H1 (cell line): Measurements from ENCODE around the gene EXD3. TPM values are rescaled to one million over a fixed set of nuclear protein-coding genes. Genes with fewer than 3 reads are reported as not detected.

Source experiments
- CTCF ChIA-PET: fragments of 300-600 bp; sonication (Branson Sonifier 250); formaldehyde crosslinking; loops from one replicate; lab custom pipeline; 2021; ENCODE audit not compliant: partially characterized antibody; lab: Charles Lee
- POLR2A ChIA-PET: fragments of 300-600 bp; sonication (Branson Sonifier 250); formaldehyde crosslinking; loops from one replicate; lab custom pipeline; 2021; ENCODE audit warnings: inconsistent platforms; ENCODE audit not compliant: partially characterized antibody; lab: Charles Lee
- DNase-seq, 2 experiments: peaks; one replicate each; pipeline versions ENCODE4 v3.0.0 to v3.0.0-alpha.2; 2010 to 2022; ENCODE audit warnings: low spot score in 2 of 2, low read depth in 1 of 2, mixed read lengths in 1 of 2
- FAIRE-seq: peaks from 2 replicates; lab custom pipeline; 2011; peaks lifted over from hg19 to GRCh38; lab: Jason Lieb, UNC
- H2AFZ ChIP-seq: 2 replicates; pipeline ENCODE4 v1.8.1; 2012; ENCODE audit warnings: low read length, inconsistent platforms
- H2AK5ac ChIP-seq: 2 replicates; pipeline ENCODE4 v1.6.1; 2013; ENCODE audit warnings: low read depth, low read length
- H2BK120ac ChIP-seq: replicated peaks from 2 replicates; pipeline ENCODE3; 2013; ENCODE audit warnings: low read depth, low read length, inconsistent platforms
- H2BK12ac ChIP-seq: 2 replicates; pipeline ENCODE4 v1.6.1; 2013; ENCODE audit warnings: low read depth, low read length
- H2BK15ac ChIP-seq: 2 replicates; pipeline ENCODE4 v1.6.1; 2013; ENCODE audit warnings: low read length
- H2BK20ac ChIP-seq: 2 replicates; pipeline ENCODE4 v1.6.1; 2013; ENCODE audit warnings: low read length
- H2BK5ac ChIP-seq: 2 replicates; pipeline ENCODE4 v1.6.1; 2013; ENCODE audit warnings: low read depth, low read length
- H3K14ac ChIP-seq: 2 replicates; pipeline ENCODE4 v1.6.1; 2013; ENCODE audit warnings: inconsistent platforms; ENCODE audit not compliant: insufficient read length
- H3K18ac ChIP-seq: 2 replicates; pipeline ENCODE4 v1.6.1; 2013; ENCODE audit warnings: low read length; ENCODE audit errors: extremely low read depth
- H3K23ac ChIP-seq: 2 replicates; pipeline ENCODE4 v1.6.1; 2013; ENCODE audit warnings: inconsistent platforms; ENCODE audit not compliant: insufficient read length
- H3K23me2 ChIP-seq: 2 replicates; pipeline ENCODE4 v1.6.1; 2013; ENCODE audit warnings: low read depth, low read length
- H3K27ac ChIP-seq: 2 replicates; pipeline ENCODE4 v1.6.1; 2011; ENCODE audit warnings: low read depth, low read length, inconsistent platforms
- H3K27me3 ChIP-seq, 4 experiments: replicated peaks in 1 of 4; 1 replicate in 1 of 4; 2 replicates in 3 of 4; pipeline versions ENCODE4 v1.6.1 to v1.8.1; 2011 to 2013; ENCODE audit warnings: low read length in 3 of 4, mild to moderate bottlenecking in 3 of 4, inconsistent platforms in 2 of 4, mixed read lengths in 2 of 4, moderate library complexity in 1 of 4; ENCODE audit not compliant: control insufficient read depth in 3 of 4, insufficient read depth in 3 of 4; ENCODE audit errors: extremely low read depth in 1 of 4
- H3K36me3 ChIP-seq, 4 experiments: 2 replicates each; pipeline versions ENCODE4 v1.6.1 to v1.8.1; 2011 to 2013; ENCODE audit warnings: mild to moderate bottlenecking in 4 of 4, low read length in 3 of 4, moderate library complexity in 2 of 4, control low read depth in 1 of 4, inconsistent platforms in 1 of 4; ENCODE audit not compliant: insufficient read depth in 4 of 4, control insufficient read depth in 2 of 4
- H3K4ac ChIP-seq: replicated peaks from 2 replicates; pipeline ENCODE3; 2013; ENCODE audit warnings: low read length, low read depth, mixed read lengths, inconsistent platforms; ENCODE audit not compliant: insufficient read length
- H3K4me1 ChIP-seq, 4 experiments: replicated peaks in 1 of 4; 1 replicate in 1 of 4; 2 replicates in 3 of 4; pipeline versions ENCODE4 v1.6.1 to v1.8.1; 2011 to 2013; ENCODE audit warnings: low read length in 3 of 4, inconsistent platforms in 2 of 4, mixed read lengths in 1 of 4; ENCODE audit not compliant: insufficient read depth in 4 of 4, control insufficient read depth in 3 of 4
- H3K4me2 ChIP-seq, 2 experiments: 2 replicates each; pipeline versions ENCODE4 v1.6.1 to v1.8.1; 2011 to 2013; ENCODE audit warnings: low read depth in 2 of 2, low read length in 2 of 2, control low read depth in 1 of 2, inconsistent platforms in 1 of 2, mild to moderate bottlenecking in 1 of 2; ENCODE audit not compliant: insufficient read depth in 1 of 2
- H3K4me3 ChIP-seq, 4 experiments: fragments of 200-600, 300-600 bp in 1 of 4; sonication (generic), shearing (Covaris generic), sonication (Bioruptor Twin) in 1 of 4; 2 replicates each; pipeline versions ENCODE4 v1.5.1 to v1.8.1; 2011 to 2016; ENCODE audit warnings: low read length in 4 of 4, low read depth in 3 of 4, control low read depth in 2 of 4, inconsistent platforms in 2 of 4, mild to moderate bottlenecking in 2 of 4, mixed read lengths in 1 of 4, moderate library complexity in 1 of 4; ENCODE audit not compliant: insufficient read depth in 2 of 4; ENCODE audit errors: extremely low read depth in 1 of 4
- H3K56ac ChIP-seq: replicated peaks from 2 replicates; pipeline ENCODE3; 2013; ENCODE audit warnings: low read depth, mild to moderate bottlenecking, mixed read lengths, low read length, inconsistent platforms; ENCODE audit not compliant: insufficient read length
- H3K79me1 ChIP-seq: 2 replicates; pipeline ENCODE4 v1.6.1; 2013; ENCODE audit warnings: low read depth, low read length, control low read depth
- H3K79me2 ChIP-seq, 2 experiments: 2 replicates each; pipeline versions ENCODE4 v1.6.1 to v1.8.1; 2012 to 2013; ENCODE audit warnings: low read length in 2 of 2, mild to moderate bottlenecking in 2 of 2, inconsistent platforms in 1 of 2; ENCODE audit not compliant: insufficient read depth in 2 of 2, control insufficient read depth in 1 of 2
- H3K9ac ChIP-seq, 4 experiments: replicated peaks in 1 of 4; 1 replicate in 1 of 4; 2 replicates in 3 of 4; pipeline versions ENCODE4 v1.6.1 to v1.8.1; 2011 to 2013; ENCODE audit warnings: low read depth in 3 of 4, low read length in 3 of 4, control low read depth in 2 of 4, mild to moderate bottlenecking in 2 of 4, moderate library complexity in 2 of 4, inconsistent platforms in 1 of 4; ENCODE audit errors: extremely low read depth in 1 of 4
- H3K9me3 ChIP-seq, 2 experiments: 2 replicates each; pipeline versions ENCODE4 v1.6.1 to v1.8.1; 2012 to 2013; ENCODE audit warnings: mild to moderate bottlenecking in 2 of 2, moderate library complexity in 2 of 2, control low read depth in 1 of 2, inconsistent platforms in 1 of 2, low read depth in 1 of 2, low read length in 1 of 2, mixed read lengths in 1 of 2; ENCODE audit not compliant: insufficient read depth in 2 of 2
- H4K20me1 ChIP-seq, 2 experiments: replicated peaks in 1 of 2; 2 replicates each; pipeline versions ENCODE3 to v1.8.1; 2011 to 2013; ENCODE audit warnings: inconsistent platforms in 2 of 2, low read length in 2 of 2, mild to moderate bottlenecking in 1 of 2; ENCODE audit not compliant: insufficient read depth in 2 of 2, control insufficient read depth in 1 of 2
- H4K5ac ChIP-seq: 2 replicates; pipeline ENCODE4 v1.6.1; 2013; ENCODE audit warnings: low read length, low read depth, mixed read lengths, inconsistent platforms; ENCODE audit not compliant: insufficient read length
- H4K8ac ChIP-seq: 2 replicates; pipeline ENCODE4 v1.8.0; 2013; ENCODE audit warnings: mild to moderate bottlenecking, moderate library complexity, low read length, inconsistent platforms; ENCODE audit not compliant: insufficient read depth; ENCODE audit errors: extremely low read depth
- H4K91ac ChIP-seq: replicated peaks from 2 replicates; pipeline ENCODE3; 2013; ENCODE audit warnings: low read length, mixed read lengths, inconsistent platforms; ENCODE audit not compliant: insufficient read length
- ASH2L ChIP-seq: fragments of 200-600, 300-600 bp; sonication (generic); IDR thresholded peaks from one replicate; pipeline ENCODE4 v1.7.1; 2017; ENCODE audit warnings: low read length
- BACH1 ChIP-seq: IDR thresholded peaks from 2 replicates; pipeline ENCODE4 v1.6.1; 2012; ENCODE audit warnings: low read length, improper control_type of control experiment
- BRCA1 ChIP-seq: IDR thresholded peaks from 2 replicates; pipeline ENCODE4 v1.6.1; 2012; ENCODE audit warnings: low read depth, low read length, improper control_type of control experiment
- HDAC2 ChIP-seq, 2 experiments: fragments of 300-600 bp in 1 of 2; sonication (generic) in 1 of 2; IDR thresholded peaks; 2 replicates each; pipeline ENCODE4 v1.6.1; 2011 to 2012; ENCODE audit warnings: low read depth in 2 of 2, low read length in 2 of 2, mild to moderate bottlenecking in 2 of 2, moderate library complexity in 2 of 2, borderline replicate concordance in 1 of 2, inconsistent platforms in 1 of 2
- NANOG ChIP-seq: IDR thresholded peaks from 2 replicates; pipeline ENCODE4 v1.6.1; 2011; ENCODE audit warnings: low read length, low read depth, mild to moderate bottlenecking, inconsistent platforms; ENCODE audit not compliant: insufficient read depth, poor library complexity, severe bottlenecking
- NRF1 ChIP-seq: IDR thresholded peaks from 2 replicates; pipeline ENCODE4 v1.6.1; 2011; ENCODE audit warnings: mild to moderate bottlenecking, low read depth, low read length, improper control_type of control experiment
- RBBP5 ChIP-seq: IDR thresholded peaks from 2 replicates; pipeline ENCODE4 v1.7.1; 2012; ENCODE audit warnings: low read depth, mild to moderate bottlenecking, inconsistent platforms, low read length, moderate library complexity, borderline replicate concordance
- RNF2 ChIP-seq: fragments of 200-900, 300-1000 bp; sonication (generic); IDR thresholded peaks from 2 replicates; pipeline ENCODE4 v1.7.1; 2016; ENCODE audit warnings: borderline replicate concordance, low read depth, mild to moderate bottlenecking, antibody characterized with exemption, low read length; ENCODE audit not compliant: poor library complexity, severe bottlenecking; ENCODE audit errors: missing control alignments
- SIRT6 ChIP-seq: IDR thresholded peaks from one replicate; pipeline ENCODE4 v1.7.1; 2012; ENCODE audit warnings: low read length, inconsistent platforms
- SP2 ChIP-seq: IDR thresholded peaks from 2 replicates; pipeline ENCODE4 v1.6.1; 2012; ENCODE audit warnings: mild to moderate bottlenecking, low read length, inconsistent platforms
- TAF1 ChIP-seq: IDR thresholded peaks from 2 replicates; pipeline ENCODE4 v1.6.1; 2011; ENCODE audit warnings: mild to moderate bottlenecking, low read depth, low read length
- YY1 ChIP-seq: IDR thresholded peaks from 2 replicates; pipeline ENCODE4 v1.6.1; 2011; ENCODE audit warnings: low read depth, mild to moderate bottlenecking, low read length
- WGBS, 2 experiments: shearing (Covaris generic) in 1 of 2; methylation state at CpG; one replicate each; pipeline versions ENCODE4 v1.1.6 to v1.1.7; 2013 to 2015; ENCODE audit warnings: low lambda C conversion rate in 2 of 2, mixed read lengths in 2 of 2, inconsistent platforms in 1 of 2, low coverage in 1 of 2, missing lambda C conversion rate in 1 of 2; ENCODE audit not compliant: insufficient replicate concordance in 2 of 2, insufficient coverage in 1 of 2, insufficient read length in 1 of 2; ENCODE audit errors: extremely low coverage in 1 of 2, missing lambda C conversion rate in 1 of 2; 5-methylcytosine and 5-hydroxymethylcytosine counted together
- polyA plus RNA-seq, 7 experiments: library from polyadenylated mRNA; depleted of rRNA in 3 of 7; stranded (reverse) in 5 of 7; unstranded in 2 of 7; fragments of >200 nt in 5 of 7; fragments of 200-250 nt in 2 of 7; gene quantifications; 1 replicate in 5 of 7; 2 replicates in 1 of 7; 4 replicates in 1 of 7; pipeline versions ENCODE4 v1.2.1 to v1.2.3, GENCODE V29; 2011 to 2013; ENCODE audit warnings: missing spikeins in 2 of 7, mixed read lengths in 2 of 7
- total RNA-seq: library from RNA; stranded (reverse); fragmentation: NEBNext Ultra II Directional; extraction: Animal tissue kit (Norgen Biotek cat#: 25700); gene quantifications from 2 replicates; pipeline ENCODE4 v1.2.1, GENCODE V29; 2021

The EXD3 gene
- total and polyA plus RNA-seq, 2 of the 8 experiments (the other 6 are each of a cell fraction or from before 2014, with no cell fraction given): 7.2 to 9.4 TPM

DNA sequence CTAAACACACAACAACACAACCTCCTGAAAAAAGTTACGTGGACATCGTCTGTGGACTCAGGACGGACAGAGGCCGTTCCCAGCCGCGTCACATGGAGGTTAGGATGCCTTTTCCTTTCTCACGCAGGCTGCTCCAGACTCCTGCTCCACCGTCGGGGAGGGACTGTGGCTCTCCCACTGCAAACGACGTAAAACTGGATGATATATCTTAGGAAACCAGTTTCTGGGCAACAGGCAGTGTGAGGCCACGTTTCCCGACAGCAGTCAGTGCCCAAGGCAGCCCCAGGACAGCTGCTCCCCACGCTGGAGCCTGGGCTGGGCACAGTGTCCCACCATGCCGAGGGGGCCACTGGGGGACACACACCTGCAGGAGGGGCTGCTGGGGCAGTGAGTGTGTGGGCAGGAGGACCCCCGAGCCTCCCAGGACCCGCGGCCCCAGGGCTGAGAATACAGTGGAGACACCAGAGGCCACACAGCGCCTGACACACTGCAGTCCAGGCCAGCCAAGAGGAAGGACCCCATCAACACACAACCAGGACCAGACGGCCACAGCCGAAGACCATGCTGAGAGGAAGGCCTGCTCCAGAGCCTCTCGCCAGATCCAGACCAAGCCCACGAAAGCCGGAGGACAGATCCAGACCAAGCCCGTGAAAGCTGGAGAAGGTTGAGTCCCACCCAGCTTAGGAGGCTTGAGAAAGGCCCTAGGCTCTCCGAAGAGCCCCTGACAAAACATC lies 26.2 kb downstream of the EXD3 start:
- H3K4me1 ChIP-seq: no peaks in the 10 kb centered on the region
- TF ChIP-seq NRF1 (no peak), TAF1 (no peak), NANOG (no peak), SP2 (no peak), BACH1 (no peak), BRCA1 (no peak), SIRT6 (no peak), HDAC2 (IDR thresholded peaks at IDR 0.05; ENCODE audit: borderline replicate concordance in 1 of 2, low read depth in 2 of 2, low read length in 2 of 2) (no peak), RBBP5 (no peak), ASH2L (no peak), YY1 (no peak), RNF2 (no peak)

More for the DNA sequence above, 26.2 kb downstream of the EXD3 start:
- CTCF ChIA-PET: interaction anchor here (0.6 to 1.0 kb wide), 3 partner anchors 18 to 110 kb away, joined by 3 to 5 read pairs (median 4); no protein-coding TSS in a partner anchor
- FAIRE-seq (no peak), DNase-seq (no peak)
- H2BK5ac ChIP-seq: no peak overlapping the region
- H2BK120ac ChIP-seq: no peak overlapping the region
- peaks cover 0 to 6% of the 10 kb centered on the region in 2 experiments for H4K20me1 ChIP-seq
- no peak overlapping the region for H3K14ac ChIP-seq
- no peaks in the 10 kb centered on the region for H3K79me2 ChIP-seq
- 87% methylated on average over 26 of the region's 26 CpGs; no CpG with 5 or more reads in 1 of the 2 experiments for WGBS, 2 experiments
- no peak overlapping the region for H4K8ac ChIP-seq
- H3K36me3 ChIP-seq: no peaks in the 10 kb centered on the region
- H2BK12ac ChIP-seq: no peak overlapping the region
- H3K4me2 ChIP-seq: no peak overlapping the region
- H3K23ac ChIP-seq: no peak overlapping the region
- no peaks in the 10 kb centered on the region for H3K79me1 ChIP-seq
- no peak overlapping the region for H3K18ac ChIP-seq
- no peak overlapping the region for H3K27ac ChIP-seq
- H3K23me2 ChIP-seq: no peaks in the 10 kb centered on the region
- no peaks in the 10 kb centered on the region for H3K27me3 ChIP-seq
- no peak overlapping the region for H2BK15ac ChIP-seq
- POLR2A ChIA-PET: interaction anchor here (1.0 kb wide), 1 partner anchor 43 kb away, joined by 3 read pairs; no protein-coding TSS in a partner anchor
- H4K5ac ChIP-seq: no peak overlapping the region
- no peak overlapping the region for H4K91ac ChIP-seq
- H3K4me3 ChIP-seq: no peak overlapping the region
- H2BK20ac ChIP-seq: no peak overlapping the region
- H2AK5ac ChIP-seq: no peak overlapping the region
- H3K9ac ChIP-seq: no peak overlapping the region
- no peaks in the 10 kb centered on the region; a peak in 1 of 4 replicates for H3K9me3 ChIP-seq
- H2AFZ ChIP-seq: no peak overlapping the region
- H3K56ac ChIP-seq: no peak overlapping the region
- H3K4ac ChIP-seq: no peak overlapping the region
